HG03045 (cell line): Measurements from ENCODE around the gene FBXO44.

ENCODE experiments used
- ATAC-seq: cut with Tn5 transposase; IDR thresholded peaks from one replicate; pipeline ENCODE4 v1.9.1; 2021; ENCODE audit warnings: mild to moderate bottlenecking, moderate library complexity; ENCODE audit not compliant: unreplicated experiment

Gene FBXO44

DNA sequence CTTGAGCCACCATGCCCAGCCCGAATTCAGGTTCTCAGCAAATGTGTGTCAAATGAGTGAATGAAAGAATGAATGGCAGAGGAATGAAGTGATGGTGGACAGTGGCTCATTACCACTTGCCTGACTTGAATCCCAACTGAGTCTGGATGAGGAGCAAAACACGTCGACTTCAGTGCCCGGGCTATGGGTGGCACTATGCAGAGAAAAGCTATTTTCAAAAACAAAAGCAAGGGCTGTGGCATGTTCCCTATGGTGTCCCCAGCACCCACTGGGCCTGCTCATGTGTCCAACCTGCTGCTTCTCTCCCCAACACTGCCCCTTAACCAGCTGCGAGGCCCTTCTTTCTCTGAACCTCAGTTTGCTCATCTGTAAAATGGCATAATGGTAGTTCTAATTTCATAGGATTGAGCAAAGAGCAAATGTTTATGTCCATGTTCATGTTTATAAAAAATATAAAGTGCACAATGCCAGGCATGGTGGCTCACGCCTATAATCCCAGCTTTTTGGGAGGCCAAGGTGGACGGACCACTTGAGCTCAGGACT, 30.6 kb downstream of the FBXO44 start:
- no peak for ATAC-seq

GRCh38 chr1:11688506-11688905, 33.8 kb downstream of the FBXO44 start:
- no peak for ATAC-seq

DNA sequence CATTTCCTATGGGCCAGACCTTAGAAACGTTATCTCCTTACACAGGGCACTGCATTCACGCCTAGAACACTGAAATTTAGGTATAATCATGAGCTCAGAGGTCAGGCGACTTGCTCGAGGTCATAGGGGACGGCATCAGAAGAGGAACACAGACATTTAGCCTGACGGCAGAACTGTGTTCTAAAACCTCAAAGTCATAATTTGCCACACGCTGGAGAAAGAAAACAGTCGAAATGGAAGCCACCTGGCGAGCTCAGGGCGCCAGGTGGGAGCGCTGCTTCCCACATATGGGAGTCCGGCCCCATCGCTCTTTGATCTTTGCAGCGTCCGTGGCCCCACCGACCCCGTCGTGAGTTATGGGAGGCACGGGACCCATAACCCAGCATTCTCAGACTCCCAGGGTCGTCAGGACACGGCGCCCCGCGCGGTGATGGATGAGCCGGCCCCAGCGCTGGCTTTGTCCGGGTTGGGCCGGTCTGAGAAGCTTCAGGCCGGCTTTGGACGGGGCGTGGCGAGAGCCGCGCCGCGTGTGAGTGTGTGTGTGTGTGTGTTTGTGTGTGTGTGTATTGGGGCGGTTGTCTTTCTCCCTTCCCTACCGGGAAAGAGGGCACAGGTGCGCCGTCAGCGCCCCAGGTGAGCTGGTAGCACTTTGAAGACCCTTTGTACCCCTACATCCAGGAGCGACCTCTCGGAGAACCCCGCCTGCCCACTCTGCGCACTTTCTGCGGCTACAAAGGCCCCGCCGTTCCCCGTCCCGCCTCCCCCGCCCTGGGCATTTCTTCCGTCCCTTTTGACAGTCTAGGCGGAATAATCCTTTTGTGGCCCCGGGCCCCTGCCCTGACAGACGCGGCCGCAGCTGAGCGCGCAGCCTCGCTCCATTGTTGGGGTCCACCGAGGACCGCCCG, 36.0 kb downstream of the FBXO44 start:
- ATAC-seq = no peak

DNA sequence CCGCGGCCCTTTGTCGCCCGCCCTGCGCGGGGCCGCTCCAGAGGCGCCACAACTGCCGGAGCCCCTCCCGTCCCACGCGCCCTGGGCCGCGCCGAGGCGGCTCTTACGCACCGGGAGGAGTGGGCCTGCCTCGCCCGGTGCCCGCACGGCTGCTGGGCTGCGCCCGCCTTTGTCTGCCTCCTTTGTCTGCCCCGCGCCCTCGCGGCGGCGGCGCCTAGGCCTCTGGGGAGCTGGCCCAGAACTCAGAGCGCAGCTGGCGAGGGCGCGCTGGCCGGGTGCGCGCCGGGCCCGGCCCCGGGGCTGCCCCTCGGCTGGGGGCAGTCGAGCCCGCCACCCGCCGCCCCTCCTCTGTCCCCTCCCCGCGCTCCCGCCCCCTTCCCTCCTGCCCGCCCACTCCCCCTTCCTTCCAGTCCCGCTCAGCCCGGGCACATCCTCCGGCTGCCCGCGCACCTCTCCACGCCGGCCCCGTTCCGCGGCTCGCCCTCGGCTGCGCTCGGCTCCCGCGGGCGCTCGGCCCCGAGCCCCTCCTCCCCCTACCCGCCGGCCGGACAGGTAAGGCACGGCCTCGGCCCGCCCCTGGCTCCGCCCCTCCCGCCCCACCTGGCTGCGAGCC, 36.7 kb downstream of the FBXO44 start, which contains the start of gene DRAXIN:
Gene DRAXIN, plus strand, starts transcription at position 409 of the 613 bp plus-strand sequence. CDS start 14,549 bp downstream, outside the sequence.
- no peak for ATAC-seq

GRCh38 chr1:11691928-11692711, 37.4 kb downstream of the FBXO44 start:
- ATAC-seq = no peak

DNA sequence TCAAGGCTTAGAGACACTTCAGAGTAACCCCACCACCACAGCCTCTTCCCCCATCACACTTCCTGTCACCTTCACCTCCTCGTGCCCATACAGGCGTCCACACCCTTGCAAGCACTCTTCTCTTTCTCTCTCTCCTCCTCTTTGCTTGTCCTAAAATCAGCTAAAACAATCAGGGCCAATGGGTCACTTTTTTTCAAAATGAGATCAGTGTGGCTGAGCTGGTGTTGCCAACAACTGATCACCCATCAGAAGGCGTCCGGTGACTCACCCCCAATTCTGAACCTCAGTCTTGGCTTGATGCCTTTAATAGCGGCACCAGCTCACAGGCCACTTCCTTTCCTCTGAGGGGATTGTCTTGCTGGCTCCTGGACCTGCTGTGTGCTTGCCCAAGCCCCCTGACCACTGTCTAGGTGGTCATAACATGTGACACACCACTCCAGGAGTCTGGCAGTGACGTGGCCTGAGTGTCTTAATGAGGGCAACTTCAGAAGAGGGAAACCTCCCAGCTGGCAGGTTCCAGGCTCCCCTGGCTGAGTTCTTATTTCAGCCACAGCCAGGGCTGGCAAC, 38.4 kb downstream of the FBXO44 start:
- no peak for ATAC-seq

DNA sequence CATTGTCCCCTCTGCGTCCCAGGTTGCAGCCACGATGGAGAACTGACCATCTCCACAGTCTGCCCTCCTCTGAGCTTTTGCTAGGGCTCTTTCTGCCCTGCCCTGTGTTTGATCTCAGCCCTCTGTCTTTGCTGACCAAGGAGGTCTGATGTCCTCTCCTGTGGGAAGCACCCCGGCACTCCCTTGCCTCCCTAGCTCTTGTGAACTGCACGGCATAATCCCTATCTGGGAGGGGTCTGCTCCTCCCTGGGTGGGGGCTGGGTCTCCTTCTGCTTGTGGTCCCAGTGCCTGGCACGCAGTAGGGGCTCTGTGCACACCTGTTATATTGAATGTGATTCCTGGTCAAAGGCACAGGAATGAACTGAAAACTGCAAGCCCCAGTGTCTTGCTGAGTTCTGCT, 39.2 kb downstream of the FBXO44 start:
- ATAC-seq = no peak

DNA sequence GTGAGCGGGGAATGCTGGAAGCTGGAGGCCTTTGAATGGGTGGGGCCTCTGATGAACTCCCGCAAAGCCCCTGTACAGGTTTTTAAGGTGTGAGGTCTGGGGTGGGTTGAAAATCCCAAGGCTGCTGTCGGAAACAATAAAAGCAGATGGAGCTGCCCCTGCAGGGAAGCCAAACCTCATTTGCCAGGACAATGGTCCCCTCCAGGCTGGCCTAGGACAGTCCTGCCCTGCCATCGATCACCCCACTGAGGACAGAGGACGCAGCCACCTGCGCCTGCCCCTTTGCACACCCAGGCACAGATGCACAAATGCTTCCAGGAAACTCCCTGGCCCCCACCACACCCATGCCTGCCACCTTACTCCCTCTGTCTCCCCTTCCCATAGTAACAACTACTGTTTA, 41.2 kb downstream of the FBXO44 start:
- ATAC-seq = no peak

DNA sequence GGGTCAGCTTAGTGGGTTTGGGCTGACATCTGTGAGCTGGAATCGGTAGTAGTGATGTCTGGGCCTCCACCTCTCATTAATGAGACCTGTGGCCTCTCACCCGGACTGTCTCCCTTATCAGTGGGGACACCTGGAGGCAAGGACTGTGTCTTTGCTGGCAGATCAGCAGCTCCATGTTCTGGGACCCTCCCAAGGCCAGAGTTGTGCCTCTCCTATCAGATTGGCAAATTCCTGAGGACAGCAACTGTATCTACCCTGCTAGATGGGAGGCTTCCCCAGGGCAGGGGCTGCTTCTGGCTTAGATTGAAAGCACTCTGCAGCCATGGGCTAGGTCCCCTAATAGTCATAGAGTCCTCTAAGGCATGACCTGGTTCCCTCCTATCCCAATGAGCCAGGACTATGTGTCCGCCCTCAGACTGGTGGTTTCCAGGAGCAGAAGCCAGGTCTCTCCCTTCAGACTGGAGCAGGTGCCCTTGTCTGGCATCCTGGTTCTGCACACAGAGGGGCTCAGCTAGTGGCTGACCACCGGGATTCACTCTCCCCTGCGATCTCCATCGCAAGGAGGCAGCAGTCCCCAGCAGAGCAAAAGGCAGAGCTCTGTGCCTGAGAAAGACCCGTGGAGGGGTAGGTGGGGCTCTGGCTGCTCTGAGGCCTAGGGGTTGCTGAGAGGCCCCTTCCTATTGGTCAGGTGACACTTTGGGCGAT, 42.7 kb downstream of the FBXO44 start:
- ATAC-seq = no peak

- ATAC-seq = no peak
Measured at GRCh38 chr1:11697893-11698210, 43.2 kb downstream of the FBXO44 start.

- ATAC-seq = no peak
Measured at GRCh38 chr1:11700601-11701467, 46.2 kb downstream of the FBXO44 start.

- no peak for ATAC-seq
Measured at GRCh38 chr1:11701551-11701961, 46.9 kb downstream of the FBXO44 start.

DNA sequence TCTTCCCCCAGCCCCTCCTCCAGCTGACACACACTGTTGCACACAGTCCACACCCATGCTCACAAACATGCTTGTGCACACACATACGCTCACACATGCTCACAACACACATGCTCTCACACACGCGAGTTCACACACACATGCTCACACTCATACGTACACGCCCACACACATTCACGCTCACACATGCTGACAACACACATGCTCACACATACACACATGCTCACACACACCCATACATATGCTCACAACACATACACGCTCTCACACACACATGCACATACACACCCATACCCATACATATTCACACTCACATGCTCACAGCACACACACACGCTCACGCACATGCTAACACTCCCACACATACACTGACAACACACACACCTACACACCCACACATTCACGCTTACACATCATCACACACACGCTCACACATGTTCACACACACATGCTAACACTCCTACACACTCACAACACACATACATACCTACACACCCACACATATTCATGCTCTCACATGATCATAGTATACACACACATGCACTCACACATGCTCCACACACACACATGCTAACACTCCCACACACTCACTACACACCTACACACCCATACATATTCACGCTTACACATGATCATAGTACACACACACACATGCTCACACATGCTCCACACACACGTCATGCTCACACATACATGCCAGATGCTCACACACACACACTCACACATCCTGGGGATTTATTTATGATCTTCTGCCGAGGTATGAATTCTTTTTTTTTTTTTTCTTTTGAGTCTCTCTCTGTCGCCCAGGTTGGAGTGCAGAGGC, 47.5 kb downstream of the FBXO44 start:
- no peak for ATAC-seq

DNA sequence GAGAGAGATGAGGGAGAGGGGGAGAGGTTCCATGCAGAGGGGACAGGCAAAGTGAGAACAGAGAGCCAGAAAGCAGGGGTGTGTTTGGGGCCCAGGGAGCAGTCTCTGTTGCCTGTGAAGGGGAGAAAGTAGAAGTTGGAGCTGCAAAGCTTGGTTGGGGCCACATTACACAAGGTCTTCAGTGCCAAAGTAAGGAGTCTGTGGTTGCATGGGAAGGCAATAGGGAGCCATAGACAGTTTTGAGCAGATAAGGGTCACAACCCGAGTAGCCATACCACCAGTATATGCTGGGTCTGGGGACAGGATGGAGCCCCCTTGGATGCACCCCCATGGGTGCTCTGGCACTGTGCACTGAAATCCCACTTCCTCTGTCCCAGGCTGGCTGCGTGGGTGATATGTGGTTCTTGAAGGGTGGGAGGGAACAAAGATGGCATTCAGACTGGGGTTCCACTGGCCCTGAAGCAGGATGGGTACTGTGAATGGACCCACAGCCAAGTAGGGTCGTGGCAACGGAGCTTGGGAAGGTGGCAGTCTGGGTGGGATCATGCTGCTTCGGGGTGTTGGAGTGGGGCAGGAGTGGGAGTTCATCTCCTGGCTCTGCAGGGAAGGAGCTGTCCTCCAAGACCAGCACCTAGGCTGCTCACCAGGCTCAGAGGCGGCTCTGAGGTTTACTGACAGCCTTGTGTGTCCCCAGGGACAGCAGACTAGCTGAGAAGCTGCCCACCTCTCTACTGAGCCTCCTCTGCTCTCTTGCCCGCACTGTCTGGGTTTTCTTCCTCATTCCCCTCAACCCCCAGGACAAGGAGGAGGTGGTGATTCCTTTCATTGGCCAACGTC, 48.9 kb downstream of the FBXO44 start:
- no peak for ATAC-seq

- ATAC-seq = no peak
Measured at GRCh38 chr1:11704194-11704529, 49.5 kb downstream of the FBXO44 start.

DNA sequence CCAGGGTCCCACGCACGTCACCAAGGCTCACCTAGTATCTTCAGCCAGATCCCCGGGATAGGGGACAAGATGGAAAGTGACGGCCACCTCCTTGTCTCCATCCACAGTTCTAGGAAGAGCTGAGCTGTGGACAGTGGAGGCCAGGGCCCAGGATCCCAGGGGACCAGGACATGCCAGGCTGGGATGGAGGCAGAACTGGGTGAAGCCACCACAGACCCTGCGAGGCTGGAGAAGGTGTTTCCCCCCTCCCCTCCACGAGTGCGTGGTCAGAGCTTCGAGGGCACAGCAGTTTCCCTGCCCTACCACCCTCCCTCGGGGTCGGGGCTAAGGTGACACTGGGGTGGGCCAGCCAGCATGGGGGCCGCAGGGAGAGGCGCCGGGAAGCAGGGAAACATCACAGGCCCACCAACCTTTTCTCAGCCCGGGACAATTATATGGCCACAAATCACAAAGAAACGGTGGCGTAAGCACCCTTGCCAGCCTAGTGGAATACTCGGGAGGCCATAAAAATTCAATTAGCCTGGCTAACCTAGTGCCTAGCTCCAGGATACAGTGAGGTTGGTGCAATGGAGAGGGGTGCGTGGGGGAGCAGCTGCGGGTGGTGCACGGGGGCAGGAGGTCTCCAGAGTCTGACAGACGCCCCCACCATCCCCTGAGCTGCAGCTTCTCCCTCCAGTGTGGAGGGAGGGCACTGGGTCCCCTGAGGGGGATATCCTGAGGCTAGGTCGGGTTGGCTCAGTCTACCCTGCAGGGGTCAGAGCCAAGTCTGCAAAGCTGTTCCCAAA, 50.2 kb downstream of the FBXO44 start:
- ATAC-seq = no peak

DNA sequence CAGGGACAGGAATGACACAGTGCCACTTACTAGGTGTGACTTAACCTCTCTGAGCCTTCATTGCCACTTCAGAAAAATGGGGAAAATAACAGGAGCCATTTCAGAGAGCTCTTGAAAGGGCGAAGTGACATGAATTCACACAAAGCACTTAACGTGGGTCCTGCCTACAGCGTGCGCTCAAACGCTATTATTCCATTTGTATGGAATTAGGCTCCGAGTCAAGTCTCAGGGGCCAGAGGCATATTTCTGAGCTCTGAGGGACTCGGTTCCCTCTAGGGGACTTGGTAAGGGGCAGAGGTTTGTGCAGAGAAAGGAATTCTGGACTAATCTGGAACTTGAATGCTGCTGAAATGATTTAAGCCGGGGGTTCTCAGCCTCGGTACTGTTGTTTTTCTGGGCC, 50.9 kb downstream of the FBXO44 start:
- no peak for ATAC-seq
